ENCODE results near the gene UGT1A8.

- no peak for TF ChIP-seq CTCF (IDR thresholded peaks at IDR 0.05)
- no peak for TF ChIP-seq POLR2A (IDR thresholded peaks at IDR 0.05)
Measured at GRCh38 chr2:233740870-233741269, 123.4 kb downstream of the UGT1A8 start.

Measured in sigmoid colon (tissue), 3 donors.